ENCODE results near the gene DHTKD1.
"Not testable (repeated sequence)": the region's sequence is repeated elsewhere in the genome, so short reads cannot be mapped to it uniquely, and the experiment has no call there.

The DHTKD1 gene

DNA sequence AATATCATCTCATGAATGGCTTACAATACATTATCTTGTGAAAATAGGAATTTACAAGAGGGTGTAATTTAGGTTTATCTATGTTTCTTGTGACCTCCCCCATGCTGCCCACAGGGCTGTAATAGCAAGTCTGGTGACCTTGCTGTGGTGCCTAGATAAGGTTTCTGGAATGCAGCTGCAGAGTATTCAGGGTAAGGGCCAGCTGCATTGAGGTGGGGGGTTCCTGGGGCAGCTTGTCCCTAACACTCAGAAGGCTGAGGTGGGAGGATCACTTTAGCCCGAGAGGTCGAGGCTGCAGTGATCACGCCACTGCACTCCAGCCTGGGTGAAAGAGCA is 5.3 kb upstream of the DHTKD1 start:
- no peak for DNase-seq

- DNase-seq, result no peak
Measured at GRCh38 chr10:12067336-12067735, 1.4 kb upstream of the DHTKD1 start.

DNA sequence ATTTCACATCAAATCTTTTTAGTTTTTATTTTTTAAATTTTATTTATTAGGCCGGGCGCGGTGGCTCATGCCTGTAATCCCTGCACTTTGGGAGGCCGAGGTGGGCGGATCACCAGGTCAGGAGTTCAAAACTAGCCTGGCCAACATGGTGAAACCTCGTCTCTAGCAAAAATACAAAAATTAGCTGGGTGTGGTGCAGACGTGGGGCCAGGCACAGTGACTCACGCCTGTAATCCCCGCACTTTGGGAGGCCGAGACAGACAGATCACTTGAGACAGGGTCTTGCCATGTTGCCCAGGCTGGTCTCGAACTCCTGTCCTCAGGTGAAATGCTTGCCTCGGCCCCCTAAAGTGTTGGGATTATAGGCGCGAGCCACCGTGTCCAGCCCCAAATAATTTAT is 2.7 kb downstream of the DHTKD1 start:
- DNase-seq, result not testable (repeated sequence)

GRCh38 chr10:12073526-12073925 is 4.8 kb downstream of the DHTKD1 start:
- no peak for DNase-seq

- DNase-seq, result no peak
Measured at GRCh38 chr10:12077580-12078180, 8.9 kb downstream of the DHTKD1 start.

DNA sequence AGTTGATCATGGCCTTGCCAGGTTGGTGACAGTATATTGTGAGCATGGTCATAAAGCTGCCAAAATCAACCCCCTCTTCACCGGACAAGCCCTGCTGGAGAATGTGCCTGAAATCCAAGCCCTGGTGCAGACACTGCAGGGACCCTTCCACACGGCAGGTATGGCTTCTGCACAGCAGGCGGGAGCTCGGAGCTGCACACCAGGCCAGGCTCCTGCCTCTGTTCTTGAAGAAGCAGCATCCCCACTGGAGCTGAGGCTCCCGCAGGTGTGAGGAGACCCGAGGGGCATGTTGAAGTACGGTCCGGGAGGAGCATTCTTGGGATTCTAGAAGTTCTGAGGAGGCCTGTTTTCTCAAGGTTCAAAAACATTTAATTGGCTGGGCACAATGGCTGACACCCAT is 12.7 kb downstream of the DHTKD1 start:
- no peak for DNase-seq

- no peak for DNase-seq
Measured at GRCh38 chr10:12081879-12082557, 13.3 kb downstream of the DHTKD1 start.

- DNase-seq, result no peak
Measured at GRCh38 chr10:12088919-12089318, 20.2 kb downstream of the DHTKD1 start.

DNA sequence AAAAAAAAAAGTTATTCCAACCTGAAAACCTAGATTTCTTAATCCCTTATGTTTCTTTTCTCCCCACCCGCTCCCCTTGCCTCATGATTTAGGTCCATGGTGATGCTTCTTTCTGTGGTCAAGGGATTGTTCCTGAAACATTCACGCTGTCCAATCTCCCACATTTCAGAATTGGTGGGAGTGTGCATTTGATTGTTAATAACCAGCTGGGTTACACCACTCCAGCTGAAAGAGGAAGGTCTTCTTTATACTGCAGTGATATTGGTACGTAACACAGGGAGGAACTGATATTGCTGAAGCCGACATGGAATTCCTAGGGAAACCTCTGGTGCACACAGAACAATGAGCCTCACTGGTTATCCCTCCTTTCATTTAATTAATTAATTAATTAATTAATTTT is 22.7 kb downstream of the DHTKD1 start:
- no peak for DNase-seq

DNA sequence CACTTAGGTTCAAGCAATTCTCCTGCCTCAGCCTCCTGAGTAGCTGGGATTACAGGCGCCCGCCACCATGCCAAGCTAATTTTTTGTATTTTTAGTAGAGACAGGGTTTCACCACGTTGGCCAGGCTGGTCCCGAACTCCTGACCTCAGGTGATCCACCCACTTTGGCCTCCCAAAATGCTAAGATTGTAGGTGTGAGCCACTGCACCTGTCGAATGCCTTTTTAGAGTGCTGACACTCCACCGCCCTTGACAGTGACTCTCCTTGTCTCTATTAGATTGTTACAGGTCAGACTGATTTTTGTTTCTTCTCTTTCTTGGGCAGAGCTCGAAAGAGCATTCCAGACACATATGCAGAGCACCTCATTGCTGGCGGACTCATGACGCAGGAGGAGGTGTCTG is 28.6 kb downstream of the DHTKD1 start:
- not testable (repeated sequence) for DNase-seq

- no peak for DNase-seq
Measured at GRCh38 chr10:12097791-12098190, 29.0 kb downstream of the DHTKD1 start.

GRCh38 chr10:12098966-12099365 is 30.2 kb downstream of the DHTKD1 start:
- DNase-seq, result no peak

DNA sequence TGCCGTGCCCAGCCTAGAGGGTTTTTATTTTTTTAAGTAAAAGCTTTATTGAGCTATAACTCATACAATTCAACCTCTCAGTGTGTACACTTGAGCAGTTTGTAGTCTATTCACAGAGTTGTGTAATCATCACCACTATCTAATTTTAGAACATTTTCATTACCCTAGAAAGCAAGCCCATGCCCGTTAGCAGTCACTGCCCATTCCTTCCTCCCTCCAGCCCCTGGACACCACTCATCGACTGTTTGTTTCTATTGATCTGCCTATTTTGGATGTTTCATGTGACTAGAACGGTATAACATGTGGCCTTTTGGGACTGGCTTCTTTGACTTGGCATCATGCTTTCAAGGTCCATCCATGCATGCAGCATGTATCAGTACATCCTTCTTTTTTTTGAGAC is 35.0 kb downstream of the DHTKD1 start:
- no peak for DNase-seq

DNA sequence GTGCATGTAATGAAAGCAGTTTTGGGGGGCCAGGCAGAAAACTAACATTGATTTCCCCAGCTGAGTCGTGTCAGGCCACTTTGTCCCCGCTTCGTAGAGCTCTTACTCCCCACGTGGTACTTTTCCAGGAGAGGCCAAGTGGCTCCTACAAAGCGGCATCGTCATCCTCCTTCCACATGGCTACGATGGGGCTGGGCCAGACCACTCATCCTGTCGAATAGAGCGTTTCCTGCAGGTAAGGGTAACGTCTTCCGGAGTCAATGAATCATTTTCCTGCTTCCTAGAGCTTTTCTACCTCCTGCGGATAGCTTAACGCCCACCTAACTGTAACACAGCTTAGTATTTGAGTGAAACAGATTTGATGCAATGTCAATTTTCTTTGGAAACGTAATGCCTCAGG is 39.0 kb downstream of the DHTKD1 start:
- no peak for DNase-seq

GRCh38 chr10:12109286-12109685 is 40.5 kb downstream of the DHTKD1 start:
- DNase-seq, result no peak

GRCh38 chr10:12111528-12111927 is 42.8 kb downstream of the DHTKD1 start:
- no peak for DNase-seq

- DNase-seq, result no peak
Measured at GRCh38 chr10:12113627-12114026, 44.9 kb downstream of the DHTKD1 start.

GRCh38 chr10:12121673-12122072 is 52.9 kb downstream of the DHTKD1 start:
- DNase-seq, result no peak

GRCh38 chr10:12129222-12130111 is 60.7 kb downstream of the DHTKD1 start, which contains the start of gene SEC61A2:
Gene SEC61A2, plus strand, starts transcription at chr10:12129677. Its CDS starts 111 bp downstream, at chr10:12129788.
- peak; percentile 95 for DNase-seq

DNA sequence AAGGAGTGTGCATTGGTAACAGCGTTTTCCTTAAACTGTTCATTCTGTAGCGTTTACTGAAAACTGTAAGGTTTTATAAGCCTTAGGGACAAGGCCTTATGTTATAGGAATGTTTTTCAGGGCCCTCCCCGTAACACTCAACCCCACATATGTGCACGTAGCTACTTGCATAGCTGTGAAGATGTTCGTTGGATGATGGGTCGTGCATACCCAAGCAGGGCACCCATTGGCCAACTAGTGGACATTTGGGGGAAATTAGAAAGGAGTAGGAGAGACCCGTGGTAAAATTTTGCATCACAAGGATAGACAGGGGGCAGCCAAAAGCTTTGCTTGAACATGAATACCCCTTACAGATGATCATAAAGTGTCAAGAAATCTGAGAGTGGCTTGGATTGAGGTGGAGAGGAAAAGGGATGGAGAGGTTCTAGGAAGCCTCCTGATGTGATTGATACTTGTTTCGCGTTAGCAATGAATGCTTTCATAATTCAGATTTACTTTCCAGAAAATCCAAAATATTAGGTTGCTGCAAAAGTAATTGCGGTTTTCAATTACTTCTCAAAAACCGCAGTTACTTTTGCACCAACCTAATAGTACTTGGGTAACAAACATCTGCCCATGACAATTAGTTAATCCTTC is 61.6 kb downstream of the DHTKD1 start:
- DNase-seq, result peak; percentile 54

DNA sequence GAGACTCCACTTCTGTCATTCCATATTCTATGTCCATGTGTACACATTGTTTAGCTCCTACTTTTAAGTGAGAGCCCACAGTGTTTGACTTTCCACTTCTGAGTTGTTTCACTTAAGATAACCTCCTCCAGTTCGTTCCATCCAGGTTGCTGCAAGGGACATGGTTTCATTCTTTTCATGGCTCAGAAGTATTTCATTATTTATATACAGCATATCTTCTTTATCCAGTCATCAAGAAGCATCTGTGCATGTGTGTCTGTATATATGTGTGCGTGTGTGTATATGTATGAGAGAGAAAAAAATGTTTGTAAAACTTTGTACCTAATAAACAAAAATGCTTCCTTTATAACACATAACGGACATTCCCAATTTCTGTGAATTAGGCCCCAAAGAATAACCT is 66.9 kb downstream of the DHTKD1 start:
- no peak for DNase-seq

DNA sequence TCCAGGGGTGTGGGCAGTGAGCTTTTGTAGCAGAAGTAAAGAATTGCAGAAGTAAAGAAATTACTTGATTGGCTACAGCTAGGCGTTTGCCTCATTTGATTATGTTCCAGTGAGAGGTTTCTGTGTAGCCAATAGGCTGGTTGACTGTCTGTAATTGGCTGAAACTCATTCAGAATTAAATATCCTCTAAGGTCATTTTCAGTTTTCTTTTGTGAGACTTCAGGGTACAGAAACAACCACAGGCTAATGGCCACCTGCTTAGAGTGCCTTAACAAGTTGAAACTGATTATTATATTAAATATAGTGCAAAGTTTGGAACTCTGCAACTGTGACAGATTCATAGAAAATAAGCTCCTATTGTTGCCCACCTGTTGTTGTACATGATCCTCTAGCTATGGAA is 71.3 kb downstream of the DHTKD1 start:
- DNase-seq, result no peak

- no peak for DNase-seq
Measured at GRCh38 chr10:12144538-12144937, 75.8 kb downstream of the DHTKD1 start.
